ENCODE results near the gene VASH2. TPM values are rescaled to one million over a fixed set of nuclear protein-coding genes. Genes with fewer than 3 reads are reported as not detected.

The VASH2 gene
- total RNA-seq, 1 donor from 2014 or later = 59.8 TPM

- H3K4me3 Mint-ChIP-seq (ENCODE audit: unreplicated experiment) = peak overlapping the region; percentile 76
- H3K36me3 Mint-ChIP-seq (ENCODE audit: unreplicated experiment) = peaks cover 10% of the 10 kb centered on the region
- DNase-seq = no peak
- peaks cover 18% of the 10 kb centered on the region for H3K27me3 Mint-ChIP-seq (ENCODE audit: unreplicated experiment)
- TF ChIP-seq CTCF (IDR thresholded peaks at IDR 0.05; ENCODE audit: partially characterized antibody, unreplicated experiment) = no peak
- peaks cover 23% of the 10 kb centered on the region for H3K9me3 Mint-ChIP-seq (ENCODE audit: unreplicated experiment)
- H3K27ac Mint-ChIP-seq (ENCODE audit: unreplicated experiment) = no peak overlapping the region
- peaks cover 35% of the 10 kb centered on the region for H3K4me1 Mint-ChIP-seq (ENCODE audit: low read depth, unreplicated experiment)
Observed at GRCh38 chr1:212966616-212967015, 16.3 kb downstream of the VASH2 start.

GRCh38 chr1:212967801-212968200, 17.5 kb downstream of the VASH2 start:
- peak; percentile 77 for TF ChIP-seq CTCF (IDR thresholded peaks at IDR 0.05; ENCODE audit: partially characterized antibody, unreplicated experiment)
- Mint-ChIP-seq H3K4me3 (ENCODE audit: unreplicated experiment) (peak overlapping the region; percentile 76), H3K9me3 (ENCODE audit: unreplicated experiment) (peaks cover 21% of the 10 kb centered on the region), H3K27me3 (ENCODE audit: unreplicated experiment) (peaks cover 18% of the 10 kb centered on the region), H3K36me3 (ENCODE audit: unreplicated experiment) (peaks cover 14% of the 10 kb centered on the region), H3K27ac (ENCODE audit: unreplicated experiment) (peak overlapping the region; percentile 80), H3K4me1 (ENCODE audit: low read depth, unreplicated experiment) (peaks cover 35% of the 10 kb centered on the region)
- peak; percentile 37 for DNase-seq

- no peak for TF ChIP-seq CTCF (IDR thresholded peaks at IDR 0.05; ENCODE audit: partially characterized antibody, unreplicated experiment)
- H3K36me3 Mint-ChIP-seq (ENCODE audit: unreplicated experiment) = peaks cover 20% of the 10 kb centered on the region
- peaks cover 39% of the 10 kb centered on the region for H3K4me1 Mint-ChIP-seq (ENCODE audit: low read depth, unreplicated experiment)
- peak overlapping the region; percentile 80 for H3K27ac Mint-ChIP-seq (ENCODE audit: unreplicated experiment)
- H3K4me3 Mint-ChIP-seq (ENCODE audit: unreplicated experiment) = peak overlapping the region; percentile 76
- peaks cover 21% of the 10 kb centered on the region for H3K9me3 Mint-ChIP-seq (ENCODE audit: unreplicated experiment)
- peaks cover 18% of the 10 kb centered on the region for H3K27me3 Mint-ChIP-seq (ENCODE audit: unreplicated experiment)
- no peak for DNase-seq
Observed at GRCh38 chr1:212968368-212968863, 18.1 kb downstream of the VASH2 start.

- H3K36me3 Mint-ChIP-seq (ENCODE audit: unreplicated experiment) = peaks cover 22% of the 10 kb centered on the region
- DNase-seq = no peak
- H3K9me3 Mint-ChIP-seq (ENCODE audit: unreplicated experiment) = peaks cover 21% of the 10 kb centered on the region
- no peak overlapping the region for H3K4me3 Mint-ChIP-seq (ENCODE audit: unreplicated experiment)
- no peak overlapping the region for H3K27ac Mint-ChIP-seq (ENCODE audit: unreplicated experiment)
- peaks cover 49% of the 10 kb centered on the region for H3K4me1 Mint-ChIP-seq (ENCODE audit: low read depth, unreplicated experiment)
- H3K27me3 Mint-ChIP-seq (ENCODE audit: unreplicated experiment) = peaks cover 18% of the 10 kb centered on the region
- TF ChIP-seq CTCF (IDR thresholded peaks at IDR 0.05; ENCODE audit: partially characterized antibody, unreplicated experiment) = no peak
Observed at GRCh38 chr1:212970085-212970484, 19.7 kb downstream of the VASH2 start.

- TF ChIP-seq CTCF (IDR thresholded peaks at IDR 0.05; ENCODE audit: partially characterized antibody, unreplicated experiment) = no peak
- Mint-ChIP-seq H3K27me3 (ENCODE audit: unreplicated experiment) (peaks cover 22% of the 10 kb centered on the region), H3K36me3 (ENCODE audit: unreplicated experiment) (peaks cover 30% of the 10 kb centered on the region), H3K4me1 (ENCODE audit: low read depth, unreplicated experiment) (peaks cover 53% of the 10 kb centered on the region), H3K9me3 (ENCODE audit: unreplicated experiment) (peaks cover 23% of the 10 kb centered on the region), H3K27ac (ENCODE audit: unreplicated experiment) (no peak overlapping the region), H3K4me3 (ENCODE audit: unreplicated experiment) (no peak overlapping the region)
- no peak for DNase-seq
Observed at GRCh38 chr1:212971312-212971711, 21.0 kb downstream of the VASH2 start.
